ENCODE data around the gene KAZN. TPM values are rescaled to one million over a fixed set of nuclear protein-coding genes. Genes with fewer than 3 reads are reported as not detected.

The KAZN gene
- total RNA-seq, 1 donor from 2014 or later = 4.3 TPM

DNA sequence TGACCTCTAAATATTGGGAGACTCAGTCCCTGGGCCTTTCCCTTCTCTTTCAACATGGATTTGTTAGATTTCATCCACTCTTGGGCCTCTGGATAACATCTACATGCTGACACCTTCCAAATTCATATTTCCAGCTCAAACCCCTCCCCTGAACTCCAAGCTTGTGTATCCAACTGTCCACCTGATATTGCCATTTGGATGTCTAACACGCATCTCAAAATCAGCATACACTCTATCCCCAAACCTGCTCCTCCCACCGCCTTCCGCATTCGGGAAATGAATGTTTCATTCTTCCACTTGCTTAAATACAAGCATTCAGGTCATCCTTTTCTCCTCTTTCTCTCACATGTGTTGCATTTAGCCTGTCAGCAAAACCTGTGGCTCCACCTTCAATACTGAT lies 17.5 kb upstream of the KAZN start:
- DNase-seq (ENCODE audit: missing footprints) (no peak), ATAC-seq (no peak)
- intact Hi-C loops (cut with DNase I) = no loop called here

DNA sequence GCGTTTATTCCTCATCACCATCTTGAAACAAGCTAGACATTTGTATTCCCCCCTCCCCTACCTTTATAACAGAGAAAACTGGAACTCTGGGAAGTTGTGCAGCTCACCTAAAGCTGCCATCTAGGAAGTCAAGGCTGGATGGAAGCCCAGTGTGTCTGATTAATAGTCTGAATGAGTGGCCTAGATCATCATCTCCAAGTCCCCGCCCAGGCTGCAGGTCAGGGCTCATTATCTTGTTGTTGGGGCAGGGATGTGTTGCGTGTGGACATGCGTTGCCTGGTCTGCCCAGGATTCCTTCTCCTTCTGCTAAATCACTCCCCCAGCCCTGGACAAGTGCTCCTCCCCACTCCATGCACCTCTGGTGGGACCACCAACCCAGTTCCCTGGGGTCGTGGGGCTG lies 14.7 kb upstream of the KAZN start:
- intact Hi-C loops (cut with DNase I) = no loop called here
- ATAC-seq (no peak), DNase-seq (ENCODE audit: missing footprints) (no peak)

DNA sequence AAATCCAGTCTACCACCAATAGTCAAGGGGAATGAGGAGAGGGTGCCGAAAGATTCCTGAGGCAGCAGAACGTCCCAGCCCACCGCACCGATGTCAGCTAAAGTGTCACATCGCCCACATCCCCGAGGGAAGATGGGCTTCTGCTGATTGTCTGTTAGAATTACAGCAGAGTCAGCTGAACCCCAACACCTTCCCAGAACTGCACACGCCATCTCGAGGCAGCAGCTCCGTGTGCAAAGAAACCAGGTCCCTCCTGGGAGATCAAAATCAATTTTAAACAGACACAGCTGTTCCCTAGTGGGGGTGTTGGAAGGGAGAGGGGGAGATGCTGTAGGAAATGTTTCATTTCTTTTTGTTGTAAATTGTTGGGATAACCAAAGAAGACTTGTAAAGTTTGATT lies 12.8 kb upstream of the KAZN start:
- no peak for ATAC-seq
- intact Hi-C loops (cut with DNase I) = no loop called here
- DNase-seq (ENCODE audit: missing footprints) = no peak

DNA sequence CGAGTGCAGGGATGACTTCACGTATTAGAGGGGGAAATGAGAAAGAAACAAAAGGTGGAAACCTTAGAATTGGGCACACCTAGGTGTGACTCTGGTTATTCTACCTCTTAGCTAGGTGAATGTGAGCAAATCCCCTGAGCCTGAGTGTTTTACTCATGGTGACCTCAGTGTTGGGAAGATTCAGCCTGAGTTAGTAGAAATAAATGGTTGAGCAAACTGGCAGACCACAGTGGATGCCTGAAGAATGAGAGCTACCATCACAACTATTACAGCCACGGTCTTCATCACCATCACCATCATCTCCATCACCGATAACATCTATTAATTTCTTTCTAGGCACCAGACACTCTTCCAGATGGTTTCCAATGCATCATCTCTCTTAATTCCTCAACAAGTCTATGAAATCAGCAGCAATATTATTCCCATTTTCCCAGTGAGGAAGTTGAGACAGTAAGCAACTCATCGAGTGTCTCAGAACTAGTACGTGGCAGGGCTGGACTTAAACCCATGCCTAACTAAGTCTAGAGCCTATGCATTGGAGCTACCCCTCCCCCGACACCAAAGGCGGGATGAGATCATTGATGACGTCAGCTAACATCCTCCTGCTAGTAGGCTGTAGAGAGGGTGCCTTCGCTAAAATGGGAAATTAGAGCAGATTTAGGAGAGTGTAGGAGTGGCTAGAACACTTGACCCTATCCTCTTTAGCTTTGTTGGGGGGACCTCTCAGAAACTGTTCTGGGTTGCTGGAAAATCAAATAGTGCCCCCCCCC lies 7.9 kb upstream of the KAZN start:
- ATAC-seq = no peak
- DNase-seq (ENCODE audit: missing footprints) = no peak
- intact Hi-C loops (cut with DNase I) = no loop called here

DNA sequence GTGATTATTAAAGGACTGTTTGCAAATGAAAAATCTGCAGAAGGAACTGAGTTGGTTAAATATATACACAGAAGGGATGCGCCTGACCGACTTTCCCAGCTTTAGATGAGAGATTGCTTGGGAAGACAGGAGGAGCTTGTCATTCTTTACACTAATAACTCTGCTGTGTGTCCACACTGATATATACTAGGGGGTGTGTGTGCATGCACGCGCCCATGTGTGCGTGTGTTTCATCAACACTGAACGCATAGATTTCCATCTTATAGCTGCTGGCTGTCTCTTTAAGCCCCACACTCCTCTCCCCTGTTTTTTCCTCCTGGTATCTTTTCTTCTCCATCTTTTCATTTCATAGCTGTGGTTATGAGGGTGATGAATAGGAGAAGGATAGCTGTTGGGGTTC lies 6.9 kb upstream of the KAZN start:
- intact Hi-C loops (cut with DNase I) = no loop called here
- DNase-seq (ENCODE audit: missing footprints) (no peak), ATAC-seq (no peak)

DNA sequence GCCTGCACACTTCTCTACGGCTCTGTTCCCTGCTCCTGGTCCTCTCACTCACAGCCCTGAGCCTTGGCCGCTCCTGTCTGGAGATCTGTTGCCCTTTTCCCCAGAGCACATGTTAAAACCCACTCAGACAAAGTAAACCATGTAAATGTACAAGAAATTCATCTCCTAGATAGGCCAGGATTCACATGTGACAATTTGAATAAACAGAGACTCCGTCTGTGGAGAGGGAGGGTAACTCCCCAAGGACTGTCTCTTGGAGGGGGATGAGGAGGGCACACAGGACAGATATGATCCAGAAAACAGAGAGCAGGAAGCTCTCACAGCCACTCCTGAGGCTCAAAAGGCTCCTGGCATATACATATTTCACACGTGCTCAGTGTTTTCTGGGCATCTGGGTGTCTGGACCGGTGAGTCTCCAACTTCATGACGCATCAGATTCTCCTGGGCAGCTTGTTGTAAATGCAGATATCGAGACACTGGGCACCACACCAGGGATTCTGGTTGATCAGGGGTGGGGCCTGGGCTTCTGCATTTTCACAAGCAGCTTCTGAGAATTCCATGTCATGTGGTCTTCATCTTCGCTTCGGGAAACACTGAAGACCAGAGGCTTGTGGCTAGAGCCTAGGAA lies 6.4 kb upstream of the KAZN start:
- ATAC-seq = no peak
- intact Hi-C loops (cut with DNase I) = no loop called here
- no peak for DNase-seq (ENCODE audit: missing footprints)

DNA sequence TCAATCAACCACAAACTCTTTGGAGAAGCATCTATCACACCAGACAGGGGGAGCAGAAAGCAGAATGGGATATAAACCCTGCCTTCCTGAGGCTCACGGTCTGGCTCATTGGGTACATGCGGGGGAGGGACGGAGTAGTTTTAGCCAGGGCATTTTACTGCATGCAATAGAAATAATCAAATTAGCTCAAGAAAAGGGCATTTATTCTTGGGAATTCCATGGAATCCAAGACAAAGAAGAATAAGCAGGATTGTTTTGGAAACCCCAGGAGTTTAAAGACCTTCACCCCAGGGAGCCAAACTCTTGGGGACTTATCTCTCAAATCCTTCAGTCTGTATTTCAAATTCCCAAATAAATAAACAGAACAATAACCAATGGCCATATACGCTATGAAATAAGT lies 5.2 kb upstream of the KAZN start:
- DNase-seq (ENCODE audit: missing footprints) (no peak), ATAC-seq (no peak)
- intact Hi-C loops (cut with DNase I) = no loop called here

DNA sequence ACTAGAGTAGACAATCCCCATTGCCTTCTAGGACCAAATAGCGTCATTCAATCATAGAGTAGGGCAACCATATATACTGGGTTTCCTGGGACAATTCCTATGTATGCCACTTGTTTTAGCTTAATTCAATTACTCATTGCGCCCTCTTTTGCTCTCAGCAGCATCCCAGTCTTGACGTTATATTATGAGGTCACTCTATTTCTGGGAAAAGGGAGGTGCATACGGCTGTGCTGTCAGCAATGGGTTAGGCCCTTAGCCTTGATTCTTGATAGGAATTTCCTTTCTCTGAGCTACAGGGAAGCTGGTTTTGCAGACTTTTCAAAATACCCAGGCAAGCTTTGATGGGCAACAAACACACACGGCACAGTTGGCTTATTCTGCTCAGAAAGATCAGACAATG lies 4.4 kb upstream of the KAZN start:
- DNase-seq (ENCODE audit: missing footprints) = no peak
- intact Hi-C loops (cut with DNase I) = no loop called here
- ATAC-seq = no peak

DNA sequence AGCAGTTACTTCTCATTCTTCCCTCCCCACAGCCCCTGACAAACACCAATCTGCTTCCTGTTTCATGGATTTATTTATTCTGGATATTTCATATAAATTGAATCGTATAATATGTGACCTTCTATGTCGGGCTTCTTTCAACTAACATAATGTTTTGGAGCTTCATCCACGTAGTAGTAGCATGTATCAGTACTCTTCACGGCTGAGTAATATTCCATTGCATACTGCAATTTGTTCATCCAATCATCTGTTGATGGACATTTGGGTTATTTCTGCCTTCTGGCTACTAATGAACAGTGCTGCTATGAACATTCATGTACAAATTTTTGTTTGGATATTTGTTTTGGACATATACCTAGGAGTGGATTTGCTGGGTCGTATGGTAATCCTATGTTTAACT lies 1.9 kb upstream of the KAZN start:
- no peak for ATAC-seq

DNA sequence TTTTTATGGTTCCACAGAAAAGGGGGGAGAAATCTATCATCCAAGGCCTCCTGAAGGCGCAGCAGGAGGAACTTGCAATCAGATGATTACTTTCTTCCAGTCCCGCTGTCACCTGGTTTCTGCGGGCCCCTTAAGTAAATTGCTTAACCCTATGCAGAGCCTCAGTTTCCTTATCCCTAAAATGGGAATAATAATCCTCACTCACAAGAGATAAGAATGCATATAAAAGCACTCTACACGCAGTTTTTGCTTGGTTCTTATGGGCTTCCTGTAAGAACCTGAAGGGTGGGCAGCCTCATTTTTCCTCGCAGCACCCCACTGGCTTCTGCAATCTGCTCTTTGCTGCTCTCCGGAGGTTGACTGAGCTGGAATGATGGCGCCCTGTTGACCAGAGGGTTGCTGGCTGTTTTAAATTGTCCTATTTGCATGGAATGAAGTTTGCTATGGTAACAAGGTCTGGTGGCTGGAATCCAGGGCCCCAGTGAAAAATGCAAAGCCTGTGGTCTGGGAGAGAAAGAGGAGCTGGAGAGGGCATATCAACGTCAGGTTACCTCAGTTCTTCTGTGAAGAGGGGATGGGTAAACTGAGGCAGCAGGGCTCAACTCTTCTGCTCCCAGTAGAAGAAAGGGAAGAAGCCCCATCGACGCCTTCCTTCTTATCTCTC lies 1.0 kb upstream of the KAZN start:
- DNase-seq (ENCODE audit: missing footprints) (no peak), ATAC-seq (no peak)
- intact Hi-C loops (cut with DNase I) = no loop called here

More for the DNA sequence above, 1.9 kb upstream of the KAZN start:
- DNase-seq (ENCODE audit: missing footprints) = no peak
- intact Hi-C loops (cut with DNase I) = no loop called here

DNA sequence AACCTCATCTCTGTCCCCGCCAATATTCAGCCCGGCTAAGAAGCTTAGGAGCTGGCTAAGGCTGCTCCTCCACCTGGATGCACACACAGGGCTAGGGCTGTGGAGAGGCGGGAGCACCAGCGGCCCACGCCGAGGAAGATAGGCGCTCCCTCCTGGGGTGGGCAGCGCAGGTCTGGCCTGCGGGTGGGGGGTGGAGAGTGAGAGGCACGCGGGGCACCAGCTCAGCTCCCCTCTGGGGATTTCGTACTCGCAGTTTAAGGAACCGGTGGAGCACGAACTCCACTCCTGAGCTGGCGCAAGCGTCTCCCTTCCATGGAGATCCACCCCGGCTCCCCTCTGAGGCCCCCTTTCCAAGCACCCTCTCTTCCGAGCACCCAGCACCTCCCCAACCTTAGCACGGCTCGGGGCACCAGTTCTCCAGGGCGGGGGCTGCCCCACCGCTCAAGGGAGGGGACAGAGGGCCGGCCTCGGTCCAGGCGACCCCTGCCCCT lies 433 bp upstream of the KAZN start:
- ATAC-seq = no peak
- intact Hi-C loops (cut with DNase I) = no loop called here
- DNase-seq (ENCODE audit: missing footprints) = no peak

DNA sequence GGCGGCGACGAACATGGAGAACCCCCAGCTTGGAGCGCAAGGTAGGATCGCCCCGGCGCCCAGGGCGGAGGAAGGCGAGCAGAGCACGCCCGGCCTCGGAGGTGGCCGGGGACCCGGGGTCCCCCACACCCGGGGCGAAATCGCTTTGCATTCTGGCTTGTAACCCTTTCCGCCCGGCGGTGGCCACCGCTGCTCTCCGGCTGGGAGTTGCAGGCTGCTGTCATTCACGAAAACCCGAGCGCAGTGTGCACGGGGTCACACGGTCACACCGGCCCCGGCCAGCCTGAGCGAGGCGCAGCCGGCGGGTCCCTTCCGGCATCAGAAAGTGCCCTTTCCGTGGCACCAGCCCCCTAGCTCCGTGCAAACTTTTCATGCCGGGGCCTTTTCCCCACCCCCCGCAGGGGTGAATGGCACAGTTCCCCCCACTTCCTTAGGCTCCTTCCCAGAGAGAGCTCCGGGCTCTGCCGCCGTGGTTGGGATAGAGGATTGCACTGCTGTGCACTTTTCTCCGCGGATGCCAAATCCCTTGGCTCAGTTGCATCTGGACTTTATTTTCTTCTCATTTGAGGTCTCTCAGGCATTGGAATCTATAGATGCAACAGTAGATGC lies 802 bp downstream of the KAZN start:
- no peak for DNase-seq (ENCODE audit: missing footprints)
- intact Hi-C loops (cut with DNase I) = no loop called here
- ATAC-seq = peak; percentile 18

DNA sequence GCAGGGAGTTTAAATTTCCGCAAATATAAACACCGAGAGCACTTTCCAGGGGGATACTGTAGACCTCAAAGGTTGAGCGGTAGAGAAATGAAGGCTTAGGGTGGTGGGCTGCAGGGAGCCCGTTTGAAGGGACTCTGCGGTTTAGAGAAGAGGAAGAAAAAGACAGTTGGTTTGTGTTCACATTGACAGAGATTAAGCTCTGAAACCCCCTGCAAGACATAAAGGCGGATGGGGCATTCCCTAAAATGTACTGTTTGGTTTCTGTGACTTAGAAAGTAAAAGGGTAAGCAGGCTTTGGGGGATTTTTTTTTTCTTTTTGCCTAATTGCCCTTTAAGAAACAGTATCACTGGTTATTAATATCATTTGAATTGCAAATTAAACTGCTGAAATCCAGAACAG lies 1.3 kb downstream of the KAZN start:
- no peak for ATAC-seq

DNA sequence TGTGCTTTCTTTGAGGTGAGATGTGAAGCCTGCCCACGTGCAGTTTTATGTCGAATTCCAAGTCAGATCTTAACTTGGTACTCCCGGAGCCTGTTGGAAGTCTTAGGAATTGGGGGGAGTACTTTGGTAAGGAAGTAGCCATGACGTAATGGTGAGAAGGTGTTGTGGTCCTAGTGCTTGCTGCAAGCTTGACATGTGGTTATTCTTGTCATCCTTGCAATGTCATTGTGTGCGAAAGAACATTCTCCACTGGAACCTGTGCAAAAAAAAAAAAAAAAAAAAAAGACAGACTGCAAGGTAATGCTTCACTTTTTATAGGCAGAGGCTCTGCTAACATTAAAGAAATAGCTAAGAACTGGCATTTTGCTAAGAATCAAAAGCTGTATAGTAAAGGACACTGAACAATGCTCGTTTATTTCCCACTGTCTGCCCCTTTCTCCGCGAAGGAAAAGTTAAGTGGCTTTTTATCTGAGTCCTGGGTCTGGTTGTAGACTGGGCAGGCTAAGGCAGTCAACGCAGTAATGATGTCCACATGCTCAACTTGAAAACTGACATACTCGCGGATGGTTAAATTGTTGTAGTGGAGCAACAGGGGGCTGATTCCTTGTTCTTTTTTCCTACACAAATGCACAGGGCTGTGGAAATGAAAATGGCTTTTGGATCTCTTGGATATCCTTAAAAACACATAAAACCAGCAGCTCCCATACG lies 2.1 kb downstream of the KAZN start:
- no peak for DNase-seq (ENCODE audit: missing footprints)
- intact Hi-C loops (cut with DNase I) = no loop called here
- ATAC-seq = no peak

More for the DNA sequence above, 1.3 kb downstream of the KAZN start:
- intact Hi-C loops (cut with DNase I) = no loop called here
- no peak for DNase-seq (ENCODE audit: missing footprints)

DNA sequence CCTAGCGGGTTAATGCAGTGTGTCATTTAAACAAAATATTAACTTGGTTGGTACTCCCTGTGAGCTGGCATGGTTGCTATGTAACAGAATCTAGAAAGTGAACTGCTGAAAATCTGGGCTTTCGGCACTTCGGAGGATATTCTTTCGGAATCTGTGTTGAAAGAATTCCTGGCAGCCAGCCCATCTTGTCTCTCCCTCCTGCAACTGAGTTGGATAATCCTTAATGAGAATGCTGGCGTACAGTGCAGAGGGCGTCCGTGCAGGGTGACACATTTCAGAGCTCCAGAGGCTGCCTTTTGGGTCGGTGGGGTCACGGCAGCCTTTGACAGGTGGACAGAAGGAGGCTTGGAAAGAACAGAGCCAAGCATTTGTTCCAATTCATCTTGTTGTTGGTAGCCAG lies 3.7 kb downstream of the KAZN start:
- no peak for DNase-seq (ENCODE audit: missing footprints)
- ATAC-seq = no peak
- intact Hi-C loops (cut with DNase I) = no loop called here

DNA sequence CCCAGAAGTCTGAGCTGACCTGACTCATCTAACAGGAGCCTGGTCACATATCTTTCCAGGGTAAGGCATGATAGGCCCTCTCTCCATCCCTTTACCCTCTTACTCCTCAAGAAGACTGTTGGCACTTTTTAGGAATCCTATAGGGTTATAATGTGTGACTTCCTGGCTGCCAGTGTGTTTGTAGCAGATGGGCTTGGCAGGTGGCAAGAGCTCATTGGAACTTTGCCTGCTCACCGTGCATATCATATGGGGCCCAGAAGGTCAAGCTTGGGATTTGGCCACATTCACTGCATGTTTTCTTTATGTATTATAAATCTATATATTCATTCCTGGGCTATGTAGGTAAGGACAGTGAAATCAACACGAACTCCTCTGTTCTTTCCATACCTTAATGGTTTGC lies 5.2 kb downstream of the KAZN start:
- no peak for ATAC-seq
- intact Hi-C loops (cut with DNase I) = no loop called here
- no peak for DNase-seq (ENCODE audit: missing footprints)

DNA sequence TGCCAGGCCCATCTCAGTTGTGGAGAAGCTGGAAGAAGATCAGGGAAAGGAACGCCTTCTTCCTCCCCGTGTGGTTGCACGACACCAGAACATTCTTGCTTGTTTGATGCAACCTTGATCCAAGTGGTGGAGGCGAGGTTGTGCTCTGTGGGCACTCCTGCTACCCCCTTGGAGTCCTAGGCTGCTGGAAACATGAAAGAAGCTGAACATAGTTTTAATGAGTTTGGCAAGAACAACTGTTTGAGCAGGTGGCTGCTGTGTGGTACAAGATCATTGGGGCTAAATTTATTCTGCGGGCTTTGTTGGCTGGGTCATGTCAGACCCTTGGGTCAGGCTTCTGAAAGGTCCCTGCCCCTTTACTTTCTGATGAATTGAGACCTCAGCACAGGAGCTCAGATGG lies 5.9 kb downstream of the KAZN start:
- intact Hi-C loops (cut with DNase I) = no loop called here
- DNase-seq (ENCODE audit: missing footprints) (no peak), ATAC-seq (no peak)

DNA sequence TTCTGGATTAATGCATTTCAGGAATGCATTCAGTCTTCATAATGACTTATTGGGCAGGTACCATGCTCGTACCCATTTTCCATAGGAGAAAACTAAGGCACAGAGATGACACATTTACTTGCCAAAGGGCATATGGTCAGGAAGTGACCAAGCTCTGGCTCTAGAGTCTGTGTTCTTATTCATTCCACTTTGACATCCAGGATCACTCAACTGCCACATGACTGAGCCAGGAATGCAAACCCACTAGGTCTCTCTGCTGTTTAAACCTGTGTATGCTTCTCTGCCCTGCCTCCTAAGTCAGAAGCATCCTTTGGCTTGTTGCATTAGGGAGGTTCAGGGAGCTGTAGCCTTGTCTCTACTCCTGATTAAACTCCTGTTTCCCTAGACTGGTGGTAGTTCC lies 7.5 kb downstream of the KAZN start:
- DNase-seq (ENCODE audit: missing footprints) (no peak), ATAC-seq (no peak)
- intact Hi-C loops (cut with DNase I) = no loop called here

DNA sequence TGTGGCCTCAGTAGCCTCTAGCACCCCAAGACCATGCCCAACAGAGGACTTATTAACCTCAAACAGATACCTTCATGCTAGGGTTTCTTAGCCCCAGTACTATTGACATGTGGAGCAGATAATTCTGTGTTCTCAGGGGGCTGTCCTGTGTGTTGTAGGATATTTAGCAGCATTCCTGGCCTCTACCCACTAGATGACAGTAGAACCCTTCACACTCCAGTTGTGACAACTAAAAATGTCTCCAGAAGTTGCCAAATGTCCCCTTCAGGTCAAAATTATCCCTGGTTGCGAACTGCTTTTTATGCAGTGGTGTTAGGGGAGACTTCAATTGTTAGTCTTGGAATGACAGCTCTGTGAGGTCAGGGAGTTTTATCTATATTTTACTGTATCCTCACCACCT lies 8.1 kb downstream of the KAZN start:
- DNase-seq (ENCODE audit: missing footprints) (no peak), ATAC-seq (no peak)
- intact Hi-C loops (cut with DNase I) = no loop called here
